Duodenal mucosa (tissue), 2 donors: Measurements from ENCODE around the gene NAXE.
"Not testable (repeated sequence)": the region's sequence is repeated elsewhere in the genome, so short reads cannot be mapped to it uniquely, and the experiment has no call there.

ENCODE experiments used
- H3K27ac ChIP-seq: one replicate; pipeline ENCODE4 v1.7.0; 2013; ENCODE audit warnings: low read depth, low read length
- H3K27me3 ChIP-seq, 2 donors: one replicate each; pipeline ENCODE4 v1.7.0; 2013; ENCODE audit warnings: low read length in 2 of 2, control low read depth in 1 of 2; ENCODE audit not compliant: insufficient read depth in 2 of 2, control insufficient read depth in 1 of 2
- H3K36me3 ChIP-seq, 2 donors: one replicate each; pipeline ENCODE4 v1.7.0; 2013; ENCODE audit warnings: low read length in 2 of 2, control low read depth in 1 of 2; ENCODE audit not compliant: insufficient read depth in 2 of 2, control insufficient read depth in 1 of 2
- H3K4me1 ChIP-seq, 2 donors: one replicate each; pipeline ENCODE4 v1.7.0; 2013; ENCODE audit warnings: low read length in 2 of 2, control low read depth in 1 of 2; ENCODE audit not compliant: insufficient read depth in 2 of 2, control insufficient read depth in 1 of 2
- H3K4me3 ChIP-seq, 2 donors: one replicate each; pipeline ENCODE4 v1.7.0; 2013; ENCODE audit warnings: low read length in 2 of 2, low read depth in 1 of 2
- H3K9ac ChIP-seq, 2 donors: one replicate each; pipeline ENCODE4 v1.7.0; 2013; ENCODE audit warnings: low read length in 2 of 2, low read depth in 1 of 2
- H3K9me3 ChIP-seq, 2 donors: one replicate each; pipeline ENCODE4 v1.7.0; 2013; ENCODE audit warnings: low read length in 2 of 2, control low read depth in 1 of 2; ENCODE audit not compliant: control insufficient read depth in 1 of 2

Gene NAXE

DNA sequence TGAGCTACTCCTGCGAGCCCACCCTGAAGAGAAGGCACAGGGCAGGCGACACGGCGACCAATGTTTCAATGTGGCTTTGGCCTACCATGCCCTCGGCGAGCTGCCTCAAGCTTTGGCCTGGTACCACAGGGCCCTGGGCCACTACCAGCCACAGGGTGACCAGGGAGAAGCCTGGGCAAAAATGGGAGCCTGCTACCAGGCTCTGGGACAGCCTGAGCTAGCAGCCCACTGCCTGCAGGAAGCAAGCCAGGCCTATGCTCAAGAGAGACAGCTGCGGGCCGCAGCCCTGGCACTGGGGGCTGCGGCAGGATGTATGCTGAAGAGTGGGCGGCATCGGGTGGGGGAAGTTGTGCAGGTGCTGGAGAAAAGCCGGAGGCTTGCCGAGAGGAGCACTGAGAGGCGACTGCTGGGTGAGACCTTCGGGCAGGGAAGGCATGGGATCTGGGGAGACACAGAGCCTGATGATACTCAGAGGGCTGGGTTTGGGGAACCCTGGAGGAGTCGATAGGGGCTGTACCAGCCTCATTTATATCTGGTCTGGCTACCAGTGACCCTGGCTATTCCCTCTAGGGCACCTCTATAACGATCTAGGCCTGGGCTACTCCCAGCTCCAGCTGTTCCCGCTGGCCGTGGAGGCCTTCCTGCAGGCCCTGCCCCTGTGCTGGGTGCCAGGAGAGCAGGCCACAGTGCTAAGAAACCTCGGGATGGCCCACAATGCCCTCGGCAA, 9.8 kb upstream of the NAXE start:
- H3K4me1 ChIP-seq, result no peaks in the 10 kb centered on the region
- no peak overlapping the region for H3K9ac ChIP-seq
- H3K9me3 ChIP-seq, result no peaks in the 10 kb centered on the region
- H3K27ac ChIP-seq, result no peak overlapping the region
- no peaks in the 10 kb centered on the region for H3K27me3 ChIP-seq
- H3K4me3 ChIP-seq, result no peak overlapping the region
- no peaks in the 10 kb centered on the region for H3K36me3 ChIP-seq

DNA sequence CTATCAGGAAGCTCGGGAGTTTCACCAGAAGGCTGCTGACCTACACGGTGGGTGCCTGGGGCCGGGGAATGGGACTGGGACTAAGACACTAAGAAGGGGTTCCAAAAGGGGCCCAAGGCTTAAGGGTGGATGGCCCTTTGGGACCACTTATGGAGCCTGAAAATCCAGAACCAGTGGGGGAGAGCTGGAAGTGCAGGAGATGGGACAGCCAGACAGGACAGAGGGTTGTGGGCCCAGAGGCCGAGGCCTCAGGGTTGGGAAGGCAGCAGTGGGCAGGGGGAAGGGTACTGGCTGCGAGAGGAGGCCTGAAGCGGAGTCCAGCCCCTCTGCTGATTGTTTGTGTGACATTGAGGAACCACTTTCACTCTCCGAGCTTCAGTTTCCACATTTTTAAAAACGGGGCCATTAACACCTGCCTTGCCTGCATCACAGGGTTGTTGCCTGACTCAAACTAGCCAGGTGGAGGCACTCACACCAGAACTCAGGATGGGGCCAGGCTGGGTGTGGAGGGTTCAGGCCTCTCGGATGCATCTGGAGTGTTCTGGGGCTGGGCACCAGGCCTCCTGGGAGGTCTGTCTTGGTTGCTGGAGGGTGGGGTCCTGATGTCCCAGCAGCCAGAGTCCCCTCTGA, 9.1 kb upstream of the NAXE start:
- H3K9me3 ChIP-seq, result no peaks in the 10 kb centered on the region
- H3K27me3 ChIP-seq, result no peaks in the 10 kb centered on the region
- no peak overlapping the region for H3K9ac ChIP-seq
- no peaks in the 10 kb centered on the region for H3K4me1 ChIP-seq
- no peaks in the 10 kb centered on the region for H3K36me3 ChIP-seq
- no peak overlapping the region for H3K27ac ChIP-seq
- no peak overlapping the region for H3K4me3 ChIP-seq

DNA sequence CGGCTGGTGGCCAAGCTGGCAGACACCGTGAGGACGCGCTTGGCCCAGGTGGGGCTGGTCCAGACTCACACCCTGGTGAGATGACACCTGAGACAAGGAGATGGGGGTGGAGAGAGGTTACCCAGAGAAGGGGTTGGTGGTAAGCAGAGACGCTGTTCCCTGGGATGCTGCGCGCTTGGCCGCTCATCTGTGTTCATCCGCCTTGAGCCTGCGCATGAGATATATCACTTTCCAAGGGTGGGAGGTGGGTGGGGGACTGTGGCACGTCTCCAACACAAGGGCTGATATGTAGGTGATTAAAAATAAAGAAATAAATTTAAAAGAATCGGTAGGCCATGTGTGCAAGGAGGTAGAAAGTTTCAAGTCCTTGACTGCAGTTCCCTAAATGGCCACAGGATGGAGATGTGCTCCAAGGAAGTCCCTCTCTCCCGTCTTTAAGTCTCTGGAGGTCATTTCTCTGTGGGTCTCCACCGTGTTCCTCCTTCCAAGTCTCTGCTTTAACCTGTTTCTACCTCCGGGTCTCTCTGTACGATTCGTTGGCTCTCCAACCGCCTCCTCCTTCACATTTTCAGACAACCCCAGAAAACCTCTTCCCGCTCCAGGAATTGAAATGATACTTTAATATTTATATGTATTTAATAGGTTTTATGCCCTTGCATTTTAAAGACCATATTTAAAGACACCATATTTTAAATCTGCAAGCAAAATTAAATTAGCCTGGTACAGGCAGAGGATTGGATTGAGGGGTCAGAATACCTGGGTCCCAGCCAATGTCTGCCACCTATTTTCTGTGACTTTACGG, 7.6 kb upstream of the NAXE start:
- no peak overlapping the region for H3K4me3 ChIP-seq
- no peak overlapping the region for H3K27ac ChIP-seq
- no peaks in the 10 kb centered on the region for H3K9me3 ChIP-seq
- no peaks in the 10 kb centered on the region for H3K27me3 ChIP-seq
- H3K4me1 ChIP-seq, result no peaks in the 10 kb centered on the region
- H3K36me3 ChIP-seq, result no peaks in the 10 kb centered on the region
- H3K9ac ChIP-seq, result no peak overlapping the region

DNA sequence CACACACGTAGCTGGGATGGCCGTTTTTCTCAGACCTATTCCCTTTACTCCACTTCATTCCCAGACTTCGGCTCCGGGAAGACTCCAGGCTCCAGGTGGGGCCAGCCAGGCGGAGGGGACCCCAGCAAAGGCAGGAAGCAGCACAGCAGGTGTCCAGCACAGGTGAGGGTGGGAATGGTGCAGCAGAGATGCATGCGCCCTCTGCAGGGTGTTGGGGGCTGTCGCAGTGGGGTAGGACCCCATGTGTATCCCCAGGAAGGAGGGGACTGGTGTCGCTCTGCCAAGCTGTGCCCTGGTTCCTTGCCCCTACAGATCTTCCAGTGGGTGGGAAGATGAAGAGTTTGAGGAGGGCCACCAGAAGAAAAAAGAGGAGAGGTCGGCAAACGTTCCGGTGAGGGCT, 6.8 kb upstream of the NAXE start:
- Histone ChIP-seq H3K4me1 (no peaks in the 10 kb centered on the region), H3K27ac (no peak overlapping the region), H3K9me3 (no peaks in the 10 kb centered on the region), H3K9ac (no peak overlapping the region), H3K36me3 (no peaks in the 10 kb centered on the region), H3K27me3 (no peaks in the 10 kb centered on the region), H3K4me3 (no peak overlapping the region)

DNA sequence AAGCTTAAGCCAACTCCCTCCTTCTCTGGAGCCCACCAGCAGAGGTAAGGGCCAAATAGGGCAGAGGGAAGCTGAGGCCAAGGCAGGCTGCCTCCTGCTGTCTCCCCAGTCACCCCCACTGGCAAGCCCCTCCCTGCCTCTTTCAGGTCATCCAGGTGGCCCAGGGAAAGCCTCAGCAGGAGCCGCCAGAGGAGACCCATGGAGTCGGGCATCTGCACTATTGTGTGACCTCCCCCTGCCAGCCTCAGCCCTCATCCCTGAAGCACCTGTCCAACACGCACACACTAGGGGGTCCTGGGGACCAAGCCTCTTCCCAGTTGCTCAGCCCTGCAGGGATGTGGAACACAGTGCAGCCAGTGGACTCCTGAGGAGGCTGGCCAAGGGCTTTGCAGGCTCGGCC, 5.3 kb upstream of the NAXE start:
- H3K27ac ChIP-seq, result no peak overlapping the region

DNA sequence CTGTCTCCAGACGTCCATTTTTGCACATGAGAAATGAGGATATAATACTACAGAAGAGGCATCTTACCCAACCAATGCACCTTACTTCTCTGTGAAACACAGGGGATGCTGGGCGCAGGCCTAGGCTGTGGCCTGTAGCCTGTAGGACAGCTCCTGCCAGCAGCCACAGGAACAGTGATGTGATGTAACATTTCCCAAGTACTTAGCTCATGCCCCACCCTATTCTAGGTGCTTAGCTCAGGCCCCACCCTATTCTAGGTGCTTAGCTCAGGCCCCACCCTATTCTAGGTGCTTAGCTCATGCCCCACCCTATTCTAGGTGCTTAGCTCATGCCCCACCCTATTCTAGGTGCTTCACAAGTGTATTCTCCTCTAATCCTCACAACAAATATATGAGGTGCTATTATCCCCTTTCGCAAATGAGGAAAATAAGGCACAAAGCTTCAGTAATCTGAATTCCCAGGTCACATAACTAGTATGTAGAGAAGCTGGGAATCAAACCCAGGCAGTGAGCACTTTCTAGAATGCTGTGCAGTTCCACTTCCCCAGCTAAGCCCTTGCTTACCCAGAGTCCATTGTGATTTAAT, 4.6 kb upstream of the NAXE start:
- no peaks in the 10 kb centered on the region for H3K36me3 ChIP-seq
- H3K27me3 ChIP-seq, result no peaks in the 10 kb centered on the region
- no peak overlapping the region for H3K9ac ChIP-seq
- H3K27ac ChIP-seq, result no peak overlapping the region
- H3K4me3 ChIP-seq, result no peak overlapping the region
- no peaks in the 10 kb centered on the region for H3K9me3 ChIP-seq
- peaks cover 8 to 10% of the 10 kb centered on the region in 2 donors for H3K4me1 ChIP-seq

More for the DNA sequence above, 5.3 kb upstream of the NAXE start:
- Histone ChIP-seq H3K4me1 (peaks cover 7% of the 10 kb centered on the region in 2 donors), H3K4me3 (no peak overlapping the region), H3K27me3 (no peaks in the 10 kb centered on the region), H3K36me3 (no peaks in the 10 kb centered on the region), H3K9me3 (no peaks in the 10 kb centered on the region), H3K9ac (no peak overlapping the region)

DNA sequence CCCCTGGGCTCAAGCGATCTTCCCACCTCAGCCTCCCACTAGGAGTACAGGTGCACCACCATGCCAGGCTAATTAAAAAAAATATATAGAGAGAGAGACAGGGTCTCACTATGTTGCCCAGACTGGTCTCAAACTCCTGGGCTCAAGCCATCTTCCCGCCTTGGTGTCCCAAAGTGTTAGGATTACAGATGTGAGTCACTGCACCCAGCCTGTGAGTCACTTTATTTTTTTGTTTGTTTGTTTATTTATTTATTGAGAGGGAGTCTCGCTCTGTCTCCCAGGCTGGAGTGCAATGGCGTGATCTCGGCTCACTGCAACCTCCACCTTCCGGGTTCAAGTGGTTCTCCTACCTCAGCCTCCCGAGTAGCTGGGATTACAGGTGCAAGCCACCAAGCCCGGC, 3.6 kb upstream of the NAXE start:
- H3K27me3 ChIP-seq, H3K27ac ChIP-seq, H3K9ac ChIP-seq, H3K36me3 ChIP-seq, H3K4me3 ChIP-seq, H3K9me3 ChIP-seq: not testable (repeated sequence)
- peaks cover 14 to 16% of the 10 kb centered on the region in 2 donors for H3K4me1 ChIP-seq

DNA sequence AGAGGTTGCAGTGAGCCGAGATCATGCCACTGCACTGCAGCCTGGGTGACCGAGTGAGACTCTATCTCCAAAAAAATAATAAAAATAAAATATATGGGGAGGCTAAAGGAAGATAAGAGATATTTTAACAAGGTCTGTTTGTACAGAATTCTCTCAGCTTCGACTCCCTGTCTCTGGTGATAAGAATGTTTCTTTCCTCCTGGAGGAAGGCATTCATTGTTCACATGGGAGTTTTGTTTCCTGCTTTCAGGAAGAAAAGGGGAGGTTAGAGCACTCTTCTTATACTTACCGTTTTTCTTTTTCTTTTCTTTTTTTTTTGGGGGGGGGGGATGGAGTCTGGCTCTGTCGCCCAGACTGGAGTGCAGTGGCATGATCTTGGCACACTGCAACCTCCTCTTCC, 2.0 kb upstream of the NAXE start:
- no peak overlapping the region for H3K4me3 ChIP-seq
- H3K27ac ChIP-seq, result no peak overlapping the region
- H3K27me3 ChIP-seq, result no peaks in the 10 kb centered on the region
- no peak overlapping the region for H3K9ac ChIP-seq
- H3K36me3 ChIP-seq, result peaks cover 3 to 16% of the 10 kb centered on the region in 2 donors
- H3K4me1 ChIP-seq, result peaks cover 14 to 16% of the 10 kb centered on the region in 2 donors
- no peaks in the 10 kb centered on the region for H3K9me3 ChIP-seq

DNA sequence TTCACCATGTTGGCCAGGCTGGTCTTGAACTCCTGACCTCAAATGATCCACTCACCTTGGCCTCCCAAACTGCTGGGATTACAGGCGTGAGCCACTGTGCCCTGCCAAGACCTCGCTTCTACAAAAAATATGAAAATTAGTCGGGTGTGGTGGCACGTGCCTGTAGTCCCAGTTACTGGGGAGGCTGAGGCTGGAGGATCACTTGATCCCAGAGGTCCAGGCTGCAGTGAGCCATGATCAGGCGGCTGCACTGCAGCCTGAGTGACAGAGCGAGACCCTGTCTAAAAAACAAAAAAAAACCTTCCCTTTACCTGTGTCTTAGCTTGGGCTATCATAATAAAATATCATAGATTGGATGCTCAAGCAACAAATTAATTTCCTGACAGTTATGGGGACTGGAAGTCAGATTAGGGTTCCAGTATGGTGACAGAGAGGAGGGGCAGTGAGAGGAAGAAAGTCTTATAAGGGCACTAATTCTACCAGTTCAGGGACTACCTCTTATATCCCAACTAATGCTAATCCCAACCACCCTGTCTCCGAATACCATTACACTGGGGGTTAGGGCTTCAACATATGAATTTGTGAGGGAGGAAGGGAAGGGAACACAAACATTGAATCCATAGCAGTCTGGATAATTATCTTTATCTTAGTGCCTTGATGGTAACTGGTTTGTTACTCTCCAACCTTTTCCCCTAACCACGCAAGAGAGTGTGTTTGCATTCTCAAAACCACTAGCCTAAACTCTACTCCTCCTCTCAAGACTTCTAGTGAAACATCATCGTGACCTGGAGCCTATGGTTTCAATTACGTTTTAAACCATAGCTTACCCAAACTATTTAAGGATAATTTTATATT, 1.0 kb upstream of the NAXE start:
- H3K9ac ChIP-seq, result peak overlapping the region; percentile 78 to 98
- peak overlapping the region; percentile 75 to 95 for H3K4me3 ChIP-seq
- H3K36me3 ChIP-seq, result peaks cover 8 to 26% of the 10 kb centered on the region in 2 donors
- peak overlapping the region; percentile 40 for H3K27ac ChIP-seq
- peaks cover 14 to 16% of the 10 kb centered on the region in 2 donors for H3K4me1 ChIP-seq
- H3K27me3 ChIP-seq, result no peaks in the 10 kb centered on the region
- H3K9me3 ChIP-seq, result no peaks in the 10 kb centered on the region
